Measurements from ENCODE around the gene CKS2. TPM values are rescaled to one million over a fixed set of nuclear protein-coding genes. Genes with fewer than 3 reads are reported as not detected.

CKS2 gene
- total RNA-seq, 1 donor = 17.0 TPM

GRCh38 chr9:89363921-89364665 is 53.1 kb downstream of the CKS2 start:
- no peaks in the 10 kb centered on the region for H3K9me3 ChIP-seq (ENCODE audit: low read depth, low read length)

GRCh38 chr9:89364666-89365531 is 53.9 kb downstream of the CKS2 start:
- peak; percentile 70 for DNase-seq (ENCODE audit: insufficient read length, low spot score, missing footprints)
- Histone ChIP-seq H2AFZ (ENCODE audit: low read length) (no peak overlapping the region), H3K79me2 (ENCODE audit: insufficient read depth, low read length) (no peaks in the 10 kb centered on the region), H4K20me1 (ENCODE audit: insufficient read depth, low read length) (no peaks in the 10 kb centered on the region), H3K4me3 (ENCODE audit: insufficient read depth, low read length) (no peak overlapping the region), H3K27ac (ENCODE audit: low read depth, low read length) (no peak overlapping the region), H3K27me3 (ENCODE audit: insufficient read depth, low read length) (no peaks in the 10 kb centered on the region), H3K9me3 (ENCODE audit: low read depth, low read length) (no peaks in the 10 kb centered on the region), H3K4me1 (ENCODE audit: insufficient read depth, low read length) (no peaks in the 10 kb centered on the region), H3K36me3 (ENCODE audit: insufficient read depth, low read length) (peaks cover 18% of the 10 kb centered on the region), H3K4me2 (ENCODE audit: insufficient read depth, low read length) (no peak overlapping the region)
- TF ChIP-seq CTCF (IDR thresholded peaks at IDR 0.05; ENCODE audit: extremely low read depth, low read depth, low read length) = no peak

More at GRCh38 chr9:89363921-89364665, 53.1 kb downstream of the CKS2 start:
- no peak for TF ChIP-seq CTCF (IDR thresholded peaks at IDR 0.05; ENCODE audit: extremely low read depth, low read depth, low read length)
- Histone ChIP-seq H3K4me1 (ENCODE audit: insufficient read depth, low read length) (no peaks in the 10 kb centered on the region), H3K4me3 (ENCODE audit: insufficient read depth, low read length) (no peak overlapping the region), H3K36me3 (ENCODE audit: insufficient read depth, low read length) (peaks cover 25% of the 10 kb centered on the region), H3K4me2 (ENCODE audit: insufficient read depth, low read length) (no peak overlapping the region), H3K79me2 (ENCODE audit: insufficient read depth, low read length) (no peaks in the 10 kb centered on the region), H2AFZ (ENCODE audit: low read length) (no peak overlapping the region), H3K27me3 (ENCODE audit: insufficient read depth, low read length) (no peaks in the 10 kb centered on the region), H3K27ac (ENCODE audit: low read depth, low read length) (no peak overlapping the region), H4K20me1 (ENCODE audit: insufficient read depth, low read length) (no peaks in the 10 kb centered on the region)
- peak; percentile 58 for DNase-seq (ENCODE audit: insufficient read length, low spot score, missing footprints)

GRCh38 chr9:89365532-89365912 is 54.5 kb downstream of the CKS2 start:
- Histone ChIP-seq H4K20me1 (ENCODE audit: insufficient read depth, low read length) (no peaks in the 10 kb centered on the region), H3K79me2 (ENCODE audit: insufficient read depth, low read length) (no peaks in the 10 kb centered on the region), H3K4me1 (ENCODE audit: insufficient read depth, low read length) (no peaks in the 10 kb centered on the region), H3K9me3 (ENCODE audit: low read depth, low read length) (no peaks in the 10 kb centered on the region), H2AFZ (ENCODE audit: low read length) (no peak overlapping the region), H3K36me3 (ENCODE audit: insufficient read depth, low read length) (peaks cover 15% of the 10 kb centered on the region), H3K27me3 (ENCODE audit: insufficient read depth, low read length) (no peaks in the 10 kb centered on the region), H3K4me2 (ENCODE audit: insufficient read depth, low read length) (no peak overlapping the region), H3K4me3 (ENCODE audit: insufficient read depth, low read length) (no peak overlapping the region), H3K27ac (ENCODE audit: low read depth, low read length) (no peak overlapping the region)
- TF ChIP-seq CTCF (IDR thresholded peaks at IDR 0.05; ENCODE audit: extremely low read depth, low read depth, low read length) = no peak
- peak; percentile 22 for DNase-seq (ENCODE audit: insufficient read length, low spot score, missing footprints)

Small RNA genes lying within 50 kb of the gene (small RNA-seq; reads per million reads assigned to genes)
- gene MIR3153 = not detected

Other genes starting within 250 kb of the CKS2 start
- under 0.01 and 0.36 TPM in 2 replicates for gene SHC3, start 132.4 kb upstream of the CKS2 start, total RNA-seq
- gene SECISBP2, start 7.3 kb downstream of the CKS2 start, total RNA-seq = 30.6 and 30.8 TPM in 2 replicates
- gene SEMA4D, start 186.9 kb downstream of the CKS2 start, total RNA-seq = 0.72 and 0.88 TPM in 2 replicates